ENCODE results near the gene PDE4B. TPM values are rescaled to one million over a fixed set of nuclear protein-coding genes. Genes with fewer than 3 reads are reported as not detected.

The PDE4B gene
- total RNA-seq, 4 donors from 2014 or later, result 0.08 to 6.7 (median 3.4) TPM

GRCh38 chr1:65924471-65924870 lies 131.8 kb downstream of the PDE4B start:
- no peak for TF ChIP-seq POLR2A (IDR thresholded peaks at IDR 0.05)
- no peak for TF ChIP-seq CTCF (IDR thresholded peaks at IDR 0.05)
- intact Hi-C loops (cut with DNase I), result no loop called here
- Histone ChIP-seq H3K27ac (no peak overlapping the region), H3K27me3 (no peaks in the 10 kb centered on the region), H3K4me3 (no peak overlapping the region), H3K36me3 (no peaks in the 10 kb centered on the region), H3K4me1 (no peaks in the 10 kb centered on the region), H3K9me3 (no peaks in the 10 kb centered on the region)
- no peak for DNase-seq

- no peaks in the 10 kb centered on the region for H3K9me3 ChIP-seq
- DNase-seq, result no peak
- H3K36me3 ChIP-seq, result no peaks in the 10 kb centered on the region
- intact Hi-C loops (cut with DNase I), result no loop called here
- H3K4me3 ChIP-seq, result no peak overlapping the region
- no peaks in the 10 kb centered on the region for H3K27me3 ChIP-seq
- H3K4me1 ChIP-seq, result no peaks in the 10 kb centered on the region
- no peak for TF ChIP-seq POLR2A (IDR thresholded peaks at IDR 0.05)
- no peak for TF ChIP-seq CTCF (IDR thresholded peaks at IDR 0.05)
- H3K27ac ChIP-seq, result no peak overlapping the region
These were observed 145.8 kb downstream of the PDE4B start for GRCh38 chr1:65938506-65938905.

GRCh38 chr1:65939191-65939590 lies 146.5 kb downstream of the PDE4B start:
- DNase-seq, result no peak
- Histone ChIP-seq H3K9me3 (no peaks in the 10 kb centered on the region), H3K36me3 (no peaks in the 10 kb centered on the region), H3K27ac (no peak overlapping the region), H3K4me1 (no peaks in the 10 kb centered on the region), H3K4me3 (no peak overlapping the region), H3K27me3 (no peaks in the 10 kb centered on the region)
- intact Hi-C loops (cut with DNase I), result no loop called here
- TF ChIP-seq POLR2A (IDR thresholded peaks at IDR 0.05) (no peak), CTCF (IDR thresholded peaks at IDR 0.05) (no peak)

GRCh38 chr1:65939636-65940035 lies 146.9 kb downstream of the PDE4B start:
- Histone ChIP-seq H3K27ac (no peak overlapping the region), H3K9me3 (no peaks in the 10 kb centered on the region), H3K4me1 (no peaks in the 10 kb centered on the region), H3K27me3 (no peaks in the 10 kb centered on the region), H3K36me3 (no peaks in the 10 kb centered on the region), H3K4me3 (no peak overlapping the region)
- TF ChIP-seq CTCF (IDR thresholded peaks at IDR 0.05), result no peak
- no peak for TF ChIP-seq POLR2A (IDR thresholded peaks at IDR 0.05)
- DNase-seq, result no peak
- WGBS, 2 donors, result 58 to 62% methylated on average over 2 of the region's 2 CpGs
- intact Hi-C loops (cut with DNase I), result no loop called here

- no peaks in the 10 kb centered on the region for H3K36me3 ChIP-seq
- no peak for DNase-seq
- WGBS, 2 donors, result 64 to 71% methylated on average over 4 of the region's 4 CpGs
- no peak for TF ChIP-seq CTCF (IDR thresholded peaks at IDR 0.05)
- TF ChIP-seq POLR2A (IDR thresholded peaks at IDR 0.05), result no peak
- intact Hi-C loops (cut with DNase I), result no loop called here
- H3K27ac ChIP-seq, result no peak overlapping the region
- no peaks in the 10 kb centered on the region for H3K4me1 ChIP-seq
- no peaks in the 10 kb centered on the region for H3K9me3 ChIP-seq
- H3K4me3 ChIP-seq, result no peak overlapping the region
- H3K27me3 ChIP-seq, result no peaks in the 10 kb centered on the region
These were observed 147.4 kb downstream of the PDE4B start for GRCh38 chr1:65940126-65940525.

Data from esophagus squamous epithelium (tissue), 5 donors.